Esophagus (tissue), 2 donors: ENCODE results near the gene SLC29A3. TPM values are rescaled to one million over a fixed set of nuclear protein-coding genes. Genes with fewer than 3 reads are reported as not detected.

Experiments
- H3K27ac ChIP-seq, 2 donors: one replicate each; pipeline ENCODE4 v1.5.1; 2013; ENCODE audit warnings: low read depth in 2 of 2, mild to moderate bottlenecking in 2 of 2, inconsistent platforms in 1 of 2, low read length in 1 of 2, moderate library complexity in 1 of 2
- H3K27me3 ChIP-seq, 2 donors: one replicate each; pipeline ENCODE4 v1.6.1; 2013; ENCODE audit warnings: low read length in 2 of 2, control low read depth in 1 of 2, mild to moderate bottlenecking in 1 of 2; ENCODE audit not compliant: insufficient read depth in 2 of 2, control insufficient read depth in 1 of 2
- H3K36me3 ChIP-seq, 2 donors: one replicate each; pipeline ENCODE4 v1.6.1; 2013; ENCODE audit warnings: low read length in 1 of 2; ENCODE audit not compliant: control insufficient read depth in 2 of 2, insufficient read depth in 2 of 2
- H3K4me1 ChIP-seq, 2 donors: one replicate each; pipeline ENCODE4 v1.6.1; 2013; ENCODE audit warnings: low read length in 1 of 2; ENCODE audit not compliant: control insufficient read depth in 2 of 2, insufficient read depth in 2 of 2
- H3K4me3 ChIP-seq, 2 donors: one replicate each; pipeline ENCODE4 v1.5.1; 2013; ENCODE audit warnings: low read length in 2 of 2, mild to moderate bottlenecking in 2 of 2, low read depth in 1 of 2, moderate library complexity in 1 of 2
- H3K9me3 ChIP-seq, 2 donors: one replicate each; pipeline ENCODE4 v1.6.1; 2013; ENCODE audit warnings: mild to moderate bottlenecking in 2 of 2, low read depth in 1 of 2, low read length in 1 of 2, moderate library complexity in 1 of 2; ENCODE audit not compliant: control insufficient read depth in 2 of 2, insufficient read depth in 1 of 2
- WGBS, 2 donors: extraction: QIAGEN DNeasy Blood & Tissue Kit; methylation state at CpG; one replicate each; pipeline ENCODE4 v1.1.7; 2013; 5-methylcytosine and 5-hydroxymethylcytosine counted together
- polyA plus RNA-seq, 2 donors: library from polyadenylated mRNA; stranded (reverse); fragments of 200-250 nt; gene quantifications; one replicate each; pipeline ENCODE4 v1.2.3, GENCODE V29; 2013
- donor health status: healthy with polysubstance abuse.
- donor health status: Bipolar disorder and iron deficiency.

SLC29A3 gene
- polyA plus RNA-seq, 2 donors: 1.3 to 1.9 TPM

GRCh38 chr10:71382028-71382427 lies 63.0 kb downstream of the SLC29A3 start:
- WGBS, 2 donors: 91% methylated on average over 2 of the region's 2 CpGs
- Histone ChIP-seq H3K4me3 (no peak overlapping the region), H3K36me3 (no peaks in the 10 kb centered on the region), H3K27me3 (no peaks in the 10 kb centered on the region), H3K9me3 (no peaks in the 10 kb centered on the region), H3K4me1 (no peaks in the 10 kb centered on the region), H3K27ac (no peak overlapping the region)

GRCh38 chr10:71382757-71383156 lies 63.7 kb downstream of the SLC29A3 start:
- no peaks in the 10 kb centered on the region for H3K27me3 ChIP-seq
- no peaks in the 10 kb centered on the region for H3K4me1 ChIP-seq
- WGBS, 2 donors: 85 to 89% methylated on average over 1 of the region's 1 CpG
- H3K36me3 ChIP-seq: no peaks in the 10 kb centered on the region
- no peak overlapping the region for H3K27ac ChIP-seq
- no peaks in the 10 kb centered on the region for H3K9me3 ChIP-seq
- no peak overlapping the region for H3K4me3 ChIP-seq

GRCh38 chr10:71383972-71384687 lies 65.1 kb downstream of the SLC29A3 start:
- Histone ChIP-seq H3K9me3 (no peaks in the 10 kb centered on the region), H3K4me1 (no peaks in the 10 kb centered on the region), H3K36me3 (no peaks in the 10 kb centered on the region), H3K27me3 (no peaks in the 10 kb centered on the region), H3K4me3 (no peak overlapping the region), H3K27ac (no peak overlapping the region)
- 20 to 25% methylated on average over 10 of the region's 10 CpGs for WGBS, 2 donors

DNA sequence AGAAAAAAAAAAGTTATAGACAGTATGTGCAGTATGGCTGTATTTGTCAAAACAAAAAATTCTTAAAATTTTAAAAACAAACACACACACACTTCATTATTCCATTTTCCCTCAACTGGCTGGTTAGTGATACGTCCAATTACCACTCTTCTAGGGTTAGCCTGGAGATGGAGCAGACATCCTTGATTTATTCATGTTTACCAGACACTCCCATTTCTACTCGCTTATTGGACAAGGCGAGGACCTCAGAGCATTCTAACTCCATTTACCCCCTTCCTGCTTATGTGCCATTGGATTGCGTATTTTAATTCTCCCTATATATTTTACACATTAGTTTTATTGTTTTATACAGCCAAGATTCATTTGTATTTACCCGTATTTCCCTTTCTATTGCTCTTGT lies 69.1 kb downstream of the SLC29A3 start:
- WGBS, 2 donors: 82 to 89% methylated on average over 5 of the region's 5 CpGs
- no peaks in the 10 kb centered on the region for H3K9me3 ChIP-seq
- H3K36me3 ChIP-seq: no peaks in the 10 kb centered on the region
- no peak overlapping the region for H3K27ac ChIP-seq
- no peaks in the 10 kb centered on the region for H3K27me3 ChIP-seq
- H3K4me3 ChIP-seq: no peak overlapping the region
- no peaks in the 10 kb centered on the region for H3K4me1 ChIP-seq

DNA sequence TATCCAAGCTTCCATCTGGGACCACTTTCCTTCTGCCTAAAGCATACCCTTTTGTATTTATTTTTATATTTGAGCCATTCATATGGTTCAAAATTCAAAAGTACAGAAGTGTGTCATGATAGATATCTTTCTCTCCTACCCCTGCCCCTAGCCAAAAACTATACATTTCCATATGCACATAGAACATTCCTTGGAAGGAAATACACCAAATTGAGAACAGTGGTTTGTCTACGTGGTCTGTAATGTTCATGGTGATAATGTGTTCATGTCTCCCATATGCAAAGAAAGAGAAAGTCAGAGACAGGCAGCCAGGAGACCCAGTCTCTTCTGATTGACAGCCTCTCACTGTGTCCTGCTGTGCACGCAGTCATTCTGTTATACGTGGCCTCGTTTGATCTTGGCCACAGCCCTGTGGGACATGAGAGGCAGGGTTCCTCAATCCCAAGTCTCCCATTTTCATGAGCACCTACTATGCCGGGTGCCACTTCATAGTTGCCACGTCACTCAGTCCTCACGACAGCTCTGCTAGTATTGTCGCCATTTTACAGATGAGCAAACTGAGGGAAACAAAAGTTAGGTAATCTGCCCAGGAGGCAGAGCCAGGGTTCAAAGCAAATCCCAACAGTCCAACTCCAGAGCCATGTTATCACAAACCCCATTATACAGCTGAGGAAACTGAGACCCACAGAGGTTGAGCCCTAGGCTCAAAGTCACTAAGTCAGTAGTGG lies 69.7 kb downstream of the SLC29A3 start:
- Histone ChIP-seq H3K4me1 (no peaks in the 10 kb centered on the region), H3K4me3 (no peak overlapping the region), H3K27me3 (no peaks in the 10 kb centered on the region), H3K27ac (no peak overlapping the region), H3K36me3 (no peaks in the 10 kb centered on the region), H3K9me3 (no peaks in the 10 kb centered on the region)
- 80 to 85% methylated on average over 8 of the region's 8 CpGs for WGBS, 2 donors

DNA sequence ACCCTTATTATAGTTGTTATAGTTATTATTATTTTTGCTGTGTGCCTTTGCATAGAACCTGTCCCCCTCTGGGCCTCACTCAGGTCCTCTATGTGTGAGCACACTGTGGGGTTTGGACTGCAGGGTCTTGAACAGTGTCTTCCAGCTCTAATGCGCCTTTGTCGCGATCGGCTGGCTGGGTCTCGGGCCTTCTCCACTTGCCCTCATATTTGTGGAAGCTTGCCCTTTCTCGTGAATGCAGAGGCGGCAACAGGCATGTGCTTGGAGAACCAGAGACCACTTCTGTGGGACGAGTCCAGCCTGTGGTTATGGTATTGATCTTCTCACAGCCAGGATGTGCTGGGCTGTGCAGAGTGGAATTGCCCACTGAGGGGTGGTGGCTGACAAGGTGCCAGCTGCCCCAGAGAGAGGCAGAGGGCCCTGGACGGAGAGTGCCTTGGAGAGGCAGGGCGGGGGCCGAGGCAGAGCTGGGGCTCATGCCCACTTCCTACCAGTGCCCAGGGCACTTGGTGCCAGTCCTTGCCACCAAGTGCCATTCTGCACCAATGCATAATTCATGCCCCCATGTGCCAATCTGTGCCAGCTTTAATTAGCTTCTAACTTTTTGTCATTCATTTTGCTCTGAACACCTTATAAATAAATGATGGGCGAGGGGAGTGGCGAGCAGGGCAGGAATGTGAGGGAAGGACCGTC lies 70.9 kb downstream of the SLC29A3 start:
- no peak overlapping the region for H3K4me3 ChIP-seq
- no peaks in the 10 kb centered on the region for H3K36me3 ChIP-seq
- H3K27me3 ChIP-seq: no peaks in the 10 kb centered on the region
- H3K4me1 ChIP-seq: no peaks in the 10 kb centered on the region
- no peaks in the 10 kb centered on the region for H3K9me3 ChIP-seq
- no peak overlapping the region for H3K27ac ChIP-seq
- WGBS, 2 donors: 80 to 85% methylated on average over 14 of the region's 14 CpGs

DNA sequence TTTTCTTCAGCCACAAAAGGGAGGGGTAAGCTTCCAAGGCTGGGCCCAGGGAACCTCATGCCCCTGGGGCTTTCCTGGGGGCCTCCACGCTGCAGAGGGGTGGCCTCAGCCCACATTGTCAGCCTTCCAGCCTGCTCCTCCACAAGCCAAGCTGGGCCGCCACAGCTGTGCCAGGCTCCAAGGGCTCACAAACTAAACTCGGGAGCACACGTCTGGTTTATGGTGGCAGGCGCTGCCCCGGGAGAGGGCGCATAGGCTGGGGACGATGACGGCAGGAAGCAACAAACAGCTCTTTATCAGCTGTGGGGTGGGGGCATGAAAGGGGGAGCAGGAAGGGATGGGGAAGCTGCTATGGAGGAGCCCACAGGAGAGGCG lies 71.4 kb downstream of the SLC29A3 start:
- WGBS, 2 donors: 33 to 41% methylated on average over 10 of the region's 10 CpGs
- Histone ChIP-seq H3K36me3 (no peaks in the 10 kb centered on the region), H3K9me3 (no peaks in the 10 kb centered on the region), H3K4me3 (no peak overlapping the region), H3K27me3 (no peaks in the 10 kb centered on the region), H3K27ac (no peak overlapping the region), H3K4me1 (no peaks in the 10 kb centered on the region)

DNA sequence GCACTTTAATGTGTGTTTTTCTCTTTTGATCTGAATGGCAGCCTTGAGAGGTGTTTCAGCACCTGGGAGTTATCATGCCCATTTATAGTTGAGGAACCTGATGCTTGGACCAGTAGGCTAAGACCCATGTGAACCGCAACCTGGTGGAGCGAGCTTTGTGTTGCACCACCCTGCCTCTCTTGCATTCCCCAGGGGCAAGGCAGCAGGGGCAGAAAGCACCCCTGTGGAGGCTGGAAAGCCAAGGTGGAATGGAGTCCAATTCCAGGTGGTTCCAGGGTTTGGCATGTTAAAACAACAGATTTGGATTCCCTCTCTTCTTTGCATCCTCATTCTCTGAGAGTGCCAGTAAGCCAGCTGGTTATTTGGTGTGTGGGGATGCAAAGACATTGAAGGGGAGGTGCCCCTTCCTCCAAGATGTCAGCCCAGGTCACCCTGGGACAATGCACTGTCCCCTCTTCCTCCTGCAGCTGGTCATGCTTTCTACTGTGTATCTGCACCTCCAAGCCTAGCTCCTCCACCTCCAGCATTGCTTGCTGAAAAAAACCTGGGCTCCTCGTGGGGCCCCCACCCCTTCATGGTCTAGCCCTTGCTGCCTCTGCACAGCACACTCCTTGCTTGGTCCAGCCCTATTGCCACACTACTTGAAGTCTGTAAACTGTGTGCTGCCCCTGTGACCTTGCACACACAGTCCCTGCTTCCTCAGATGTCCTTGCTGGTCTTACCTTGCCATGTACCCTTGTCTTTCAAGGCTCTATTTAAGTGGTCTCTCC lies 72.0 kb downstream of the SLC29A3 start:
- no peak overlapping the region for H3K27ac ChIP-seq
- WGBS, 2 donors: 61 to 62% methylated on average over 3 of the region's 3 CpGs

GRCh38 chr10:71391701-71392100 lies 72.6 kb downstream of the SLC29A3 start:
- no peak overlapping the region for H3K4me3 ChIP-seq
- no peaks in the 10 kb centered on the region for H3K9me3 ChIP-seq
- H3K4me1 ChIP-seq: peaks cover 0 to 2% of the 10 kb centered on the region in 2 donors
- no peaks in the 10 kb centered on the region for H3K27me3 ChIP-seq
- no peak overlapping the region for H3K27ac ChIP-seq
- no peaks in the 10 kb centered on the region for H3K36me3 ChIP-seq
- WGBS, 2 donors: 79 to 85% methylated on average over 5 of the region's 5 CpGs

More for the DNA sequence above, 72.0 kb downstream of the SLC29A3 start:
- no peaks in the 10 kb centered on the region for H3K9me3 ChIP-seq
- H3K4me3 ChIP-seq: no peak overlapping the region
- H3K4me1 ChIP-seq: no peaks in the 10 kb centered on the region
- no peaks in the 10 kb centered on the region for H3K27me3 ChIP-seq
- no peaks in the 10 kb centered on the region for H3K36me3 ChIP-seq
